ENCODE measurements around the gene SP6.

SP6 gene

DNA sequence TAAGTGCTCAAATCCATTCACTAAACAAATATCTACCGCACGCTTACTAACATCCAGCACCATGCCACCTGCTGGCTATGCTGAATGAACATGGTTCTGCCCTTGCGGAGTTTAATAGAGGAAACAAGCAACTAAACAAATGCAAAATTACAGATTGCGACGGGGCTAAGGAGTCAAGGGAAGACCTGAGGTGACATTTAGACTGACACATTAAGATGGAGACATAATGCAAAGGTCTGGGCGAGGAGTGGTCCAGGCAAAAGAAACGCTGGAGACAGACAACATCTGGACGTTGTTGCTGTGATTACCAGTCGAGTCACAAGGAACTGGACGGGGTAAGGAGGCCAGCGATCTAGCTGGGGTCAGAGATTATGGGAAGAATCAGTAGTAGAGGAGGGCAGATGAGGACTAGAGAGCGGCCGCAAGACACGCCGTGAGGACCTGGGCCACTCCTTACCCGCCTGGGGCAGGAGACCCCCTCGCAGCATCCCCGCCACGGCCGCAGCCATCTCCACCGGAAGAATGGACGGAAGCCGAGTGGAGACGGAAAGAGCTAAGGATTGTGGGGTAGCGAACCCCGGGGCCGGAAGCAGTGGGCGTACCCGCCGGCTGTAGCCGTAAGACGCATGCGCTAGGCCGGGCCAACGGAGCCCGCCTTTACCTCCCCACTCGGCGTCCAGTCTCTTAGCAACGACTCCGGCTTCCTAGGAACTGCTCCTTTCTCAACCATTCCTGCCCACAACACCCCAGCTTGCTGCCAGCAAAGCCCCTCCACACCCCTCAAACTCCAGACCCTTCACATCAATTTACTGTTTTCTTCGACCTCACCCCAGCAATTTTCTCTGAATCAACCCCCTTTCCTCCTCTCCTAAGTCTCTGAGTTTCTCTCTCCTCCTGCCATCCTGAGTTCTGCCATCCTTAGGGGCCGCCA is 19.7 kb downstream of the SP6 start, which contains the start of the genes LRRC46 and MRPL10:
LRRC46 (plus strand) TSS at position 668 of the 931 bp plus-strand sequence. CDS start 320 bp downstream, outside the sequence.
MRPL10 (minus strand) TSS at position 539 of the 931 bp plus-strand sequence; CDS start at position 509, 30 bp downstream.
- DNase-seq = peak; percentile 92

DNA sequence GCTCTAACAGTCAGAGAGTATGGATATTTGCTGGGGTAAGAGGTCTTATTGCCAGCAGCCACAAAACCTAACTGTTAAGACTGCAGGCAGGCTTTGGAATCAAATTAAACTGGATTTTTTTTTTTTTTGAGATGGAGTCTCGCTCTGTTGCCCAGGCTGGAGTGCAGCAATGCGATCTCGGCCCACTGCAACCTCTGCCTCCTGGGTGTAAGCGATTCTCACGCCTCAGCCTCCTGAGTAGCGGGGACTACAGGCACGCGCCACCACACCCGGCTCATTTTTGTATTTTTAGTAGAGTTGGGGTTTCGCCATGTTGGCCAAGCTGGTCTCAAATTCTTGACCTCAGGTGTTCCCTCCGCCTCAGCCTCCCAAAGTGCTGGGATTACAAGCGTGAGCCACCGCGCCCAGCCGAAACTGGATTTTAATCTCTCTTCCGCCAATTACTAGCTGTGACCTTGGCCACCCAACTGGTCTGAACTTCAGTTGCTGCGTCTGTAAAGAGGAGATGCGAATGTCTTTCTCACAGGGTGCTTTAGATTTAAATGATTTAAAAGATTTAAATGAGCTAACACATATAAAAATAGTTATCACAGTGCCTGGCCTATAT is 20.5 kb downstream of the SP6 start:
- DNase-seq = no peak

DNA sequence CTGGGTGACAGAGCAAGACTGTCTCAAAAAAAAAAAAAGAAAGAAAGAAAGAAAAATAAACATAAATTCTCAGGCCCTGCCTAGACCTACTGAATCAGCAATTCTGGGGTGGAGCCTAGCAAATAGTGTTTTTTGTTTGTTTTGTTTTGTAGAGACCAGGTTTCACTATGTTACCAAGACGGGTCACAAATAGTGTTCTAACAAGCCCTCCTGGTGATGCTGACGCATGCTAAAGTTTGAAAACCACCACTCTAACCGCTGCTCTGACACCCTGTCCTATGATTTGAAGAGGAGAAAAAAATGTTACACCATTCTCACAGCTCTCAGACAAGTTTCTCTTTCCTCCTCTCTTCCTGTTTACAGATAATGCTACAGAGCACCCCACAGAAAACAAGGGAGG is 21.1 kb downstream of the SP6 start:
- no peak for DNase-seq

DNA sequence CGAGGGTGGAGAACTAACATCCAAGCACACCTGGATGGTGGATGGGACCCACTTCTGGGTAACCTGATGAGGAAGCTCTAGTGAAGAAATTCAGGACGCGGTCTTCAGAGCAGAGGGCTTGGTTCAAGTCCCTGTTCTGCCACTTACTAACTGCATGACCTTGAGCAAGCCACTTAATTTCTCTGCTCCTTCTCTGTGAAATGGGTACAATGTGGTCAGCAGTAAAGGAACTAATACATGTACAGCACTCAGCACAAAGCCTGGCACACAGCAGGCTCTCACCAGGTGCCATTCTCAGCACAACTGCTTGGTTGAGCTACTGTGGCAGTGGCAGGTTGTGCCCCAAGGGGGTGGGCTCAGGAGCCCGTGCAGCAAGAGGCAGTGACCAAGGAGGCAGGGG is 27.4 kb downstream of the SP6 start:
- DNase-seq = no peak

DNA sequence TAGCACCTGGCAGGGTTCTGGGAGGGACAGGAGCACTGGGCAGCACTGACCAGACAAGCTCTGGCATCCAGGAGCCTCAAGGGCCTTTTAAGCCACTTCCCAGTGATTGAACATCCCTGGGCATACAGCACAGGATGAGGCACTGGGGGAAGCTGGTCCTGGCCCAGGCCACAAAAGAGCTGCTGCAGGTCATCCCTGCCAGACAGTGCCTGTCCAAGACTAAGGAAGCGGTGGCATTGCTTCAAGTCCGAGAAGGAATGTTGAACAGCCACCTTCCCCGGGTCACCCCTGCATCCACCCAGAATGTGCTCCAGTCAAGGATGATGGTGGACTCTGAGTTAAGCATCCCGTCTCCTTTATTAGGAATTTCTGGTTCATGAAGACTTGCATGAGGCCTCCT is 28.2 kb downstream of the SP6 start:
- no peak for DNase-seq

DNA sequence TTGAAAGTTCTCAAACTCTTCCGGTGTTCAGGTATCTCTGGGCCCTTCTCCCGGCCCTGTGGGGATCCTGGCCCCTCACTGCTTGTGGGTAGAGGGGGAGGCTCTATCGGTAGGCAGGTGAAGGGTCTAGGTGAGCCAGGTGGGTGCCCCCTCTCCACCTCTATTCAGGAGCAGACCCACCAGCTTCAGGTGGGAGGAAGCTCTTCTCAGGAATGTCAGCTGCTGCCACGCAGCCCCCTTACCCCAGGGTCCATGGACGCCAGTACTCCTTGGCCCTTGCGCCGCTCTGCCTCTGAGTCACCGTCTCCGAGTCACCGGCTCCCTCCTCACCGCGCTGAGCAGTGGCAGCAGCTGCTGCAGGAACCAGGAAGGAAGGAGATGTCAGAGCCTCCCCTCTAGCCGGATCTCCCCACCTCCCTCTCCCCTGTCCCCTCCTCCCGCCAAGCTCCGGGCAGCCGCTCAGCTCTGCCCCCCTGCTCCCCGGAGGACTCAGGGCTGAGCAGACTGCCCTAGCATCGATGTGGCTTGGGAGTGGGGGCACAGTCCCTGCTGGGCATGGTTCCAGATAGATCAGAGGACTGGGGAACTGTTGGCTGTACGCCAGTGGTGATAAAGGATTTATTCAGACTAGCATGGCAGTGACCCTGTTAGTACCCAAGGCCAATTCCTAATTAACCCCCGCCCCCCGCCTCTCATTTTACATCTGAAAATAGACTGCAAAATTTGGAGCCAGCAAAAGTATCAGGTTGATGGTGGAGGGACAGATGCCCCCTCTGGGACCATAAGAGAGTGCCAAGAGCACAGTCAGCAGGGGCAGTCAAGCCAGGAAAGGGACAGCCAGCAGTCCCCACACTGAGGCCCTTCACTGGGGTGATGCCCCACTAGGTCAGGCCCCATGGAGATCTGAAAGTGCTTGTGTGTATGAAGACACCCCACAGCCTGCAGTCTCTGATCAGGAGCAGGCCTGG is 29.3 kb downstream of the SP6 start, which contains the start of gene OSBPL7:
OSBPL7 (minus strand) TSS at position 371 of the 968 bp plus-strand sequence. CDS start 1,516 bp downstream, outside the sequence.
- peak; percentile 85 for DNase-seq

DNA sequence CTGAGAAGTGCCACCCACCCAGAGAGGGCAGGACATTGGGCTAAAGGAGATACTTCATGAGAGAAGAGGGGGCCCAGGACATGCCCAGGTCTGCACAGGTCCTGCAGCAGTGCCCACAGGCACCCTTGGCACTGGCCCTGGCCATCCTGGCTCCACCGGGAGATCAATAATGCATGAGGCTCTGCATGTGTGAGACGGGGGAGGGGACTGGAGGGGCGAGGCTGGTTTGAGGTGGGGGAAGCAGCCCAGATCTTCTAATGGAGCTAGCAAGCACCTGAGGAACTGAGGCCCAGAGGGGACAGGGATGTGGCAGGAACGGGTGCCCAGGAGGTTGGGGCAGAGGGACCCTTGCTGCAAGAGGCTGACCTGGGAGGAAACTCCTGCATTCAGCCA is 29.9 kb downstream of the SP6 start:
- no peak for DNase-seq

DNA sequence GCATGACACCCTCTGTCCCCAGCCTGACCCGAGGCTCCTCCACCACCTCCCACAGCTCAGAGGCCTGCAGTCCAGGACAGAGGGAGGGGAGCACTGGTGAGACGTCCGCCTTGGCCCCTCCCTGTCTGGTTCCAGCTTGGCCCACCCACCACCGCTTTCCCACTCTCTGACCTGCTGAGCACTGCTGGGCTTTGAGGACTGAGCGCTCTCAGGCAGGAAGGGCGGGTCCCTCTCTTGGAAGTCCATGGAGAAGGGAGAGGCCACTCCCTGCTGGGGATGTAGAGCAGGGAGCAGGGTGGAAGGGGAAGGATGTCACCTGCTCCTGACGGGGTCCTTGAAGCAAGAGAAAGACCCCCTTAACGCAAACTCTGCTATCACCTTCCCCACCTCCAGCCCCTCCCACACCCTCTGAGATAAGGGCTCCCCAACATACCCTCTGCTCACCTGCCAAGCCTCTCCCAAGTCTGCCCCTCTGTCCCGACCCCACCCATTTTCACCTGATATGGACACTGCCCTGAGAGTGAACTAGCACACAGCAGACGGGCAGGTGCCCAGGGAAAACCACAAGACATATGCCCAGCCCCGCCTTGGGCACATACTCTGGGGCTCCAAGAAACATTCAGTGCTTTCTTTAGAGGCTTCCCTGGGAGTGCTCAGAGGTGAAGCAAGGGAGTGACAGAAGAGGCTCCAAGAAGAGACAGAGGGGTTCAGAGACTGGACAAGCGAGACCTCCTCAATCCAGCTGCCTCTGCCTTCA is 30.8 kb downstream of the SP6 start:
- DNase-seq = no peak

DNA sequence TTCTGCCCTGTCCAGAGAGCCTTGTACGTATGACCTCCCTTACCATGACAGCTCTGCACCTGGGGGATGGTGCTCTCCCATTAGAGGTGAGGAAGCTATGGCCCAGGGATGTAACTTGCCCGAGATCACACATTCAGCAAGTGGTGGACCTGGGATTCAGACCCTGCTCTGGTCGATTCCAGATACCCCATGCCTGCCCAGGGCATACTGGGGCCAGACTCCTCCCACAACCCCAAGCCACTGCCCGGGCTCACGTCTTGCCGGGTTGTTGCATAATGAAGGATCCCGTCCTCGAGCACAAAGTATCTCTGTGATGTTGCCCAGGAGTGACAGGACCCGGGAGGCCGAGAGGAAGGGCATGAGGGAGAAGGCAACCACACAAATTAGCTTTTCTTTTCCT is 31.5 kb downstream of the SP6 start:
- DNase-seq = no peak

DNA sequence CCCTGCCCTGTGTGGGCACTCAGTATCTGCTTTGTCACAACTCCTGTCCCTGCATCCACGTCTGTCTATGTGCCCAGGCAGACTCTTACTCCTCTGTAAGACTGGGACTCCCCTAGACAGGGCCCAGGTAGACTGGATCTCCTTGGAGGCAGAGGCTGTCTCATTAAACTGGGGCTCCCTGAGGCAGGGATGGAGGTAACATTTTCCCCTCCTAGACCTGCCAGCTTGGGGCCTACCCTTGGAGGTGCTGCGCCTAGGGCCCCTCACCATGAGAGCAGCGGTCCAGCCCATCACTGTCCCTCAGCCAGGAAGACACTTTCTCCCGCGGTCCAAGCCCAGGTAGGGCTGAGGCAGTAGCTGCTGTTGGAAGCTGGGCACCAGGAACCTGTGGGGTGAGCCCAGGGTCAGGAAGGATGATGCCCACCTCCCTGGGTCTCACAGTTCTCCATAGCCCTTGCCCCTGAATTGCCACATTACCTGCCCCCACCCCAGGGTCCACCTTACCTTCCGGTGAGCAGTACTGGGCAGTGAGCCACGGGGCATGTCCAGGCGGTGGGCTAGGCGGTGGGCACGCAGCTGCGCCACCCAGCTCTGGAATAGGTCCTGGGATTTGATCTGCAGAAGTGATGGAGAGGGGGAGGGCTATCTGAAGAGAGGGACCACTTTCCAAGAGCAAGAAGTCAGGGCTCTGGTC is 32.8 kb downstream of the SP6 start:
- no peak for DNase-seq

DNA sequence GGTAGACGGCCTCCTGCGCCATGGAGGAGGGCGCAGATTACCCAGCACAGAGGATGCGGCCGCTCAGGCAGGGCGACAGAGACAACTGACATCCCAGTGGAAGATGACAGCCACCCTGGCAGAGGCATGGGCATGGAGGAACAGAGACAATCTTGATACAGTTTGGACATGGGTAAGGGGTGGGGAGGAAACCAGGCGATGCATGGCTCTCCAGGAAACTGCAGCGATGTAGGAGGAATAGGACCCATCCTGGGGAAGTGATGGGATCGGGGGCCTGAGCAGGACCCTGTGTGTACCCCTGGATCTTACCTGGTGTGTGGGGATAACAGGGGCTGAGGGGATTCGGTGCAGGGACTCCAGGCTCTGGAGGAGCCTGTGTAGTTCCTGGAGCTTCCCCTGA is 34.0 kb downstream of the SP6 start:
- DNase-seq = no peak

DNA sequence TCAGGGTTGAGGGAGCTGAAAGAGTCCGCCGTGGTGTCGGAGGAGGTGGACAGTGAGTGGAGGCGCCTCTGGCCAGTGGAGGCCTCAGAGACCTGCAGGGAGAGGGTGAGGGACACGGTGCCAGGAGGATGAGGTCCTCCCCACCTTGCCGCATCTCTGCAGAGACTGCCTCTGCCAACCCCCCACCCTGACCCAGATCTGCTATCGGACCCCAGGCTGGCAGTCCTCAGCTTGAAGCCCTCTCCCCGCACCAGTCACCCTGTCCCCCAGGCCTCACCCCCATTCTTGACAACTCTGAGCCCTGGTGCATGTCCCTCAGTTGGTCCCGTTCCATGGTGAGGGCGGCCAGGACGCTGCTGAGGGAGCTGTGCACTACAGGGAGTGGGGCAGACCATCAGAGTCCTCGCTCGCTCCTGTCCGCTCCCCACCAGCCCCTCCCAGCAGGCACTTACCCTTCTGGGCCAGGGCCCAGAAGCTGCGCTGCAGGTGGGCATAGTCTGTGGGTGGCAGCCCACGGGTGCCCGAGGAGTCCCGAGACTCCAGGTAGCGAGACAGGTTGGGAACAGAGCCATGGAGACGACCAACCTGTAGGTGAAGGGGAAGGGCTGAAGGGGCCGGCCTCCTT is 34.7 kb downstream of the SP6 start:
- DNase-seq = no peak

DNA sequence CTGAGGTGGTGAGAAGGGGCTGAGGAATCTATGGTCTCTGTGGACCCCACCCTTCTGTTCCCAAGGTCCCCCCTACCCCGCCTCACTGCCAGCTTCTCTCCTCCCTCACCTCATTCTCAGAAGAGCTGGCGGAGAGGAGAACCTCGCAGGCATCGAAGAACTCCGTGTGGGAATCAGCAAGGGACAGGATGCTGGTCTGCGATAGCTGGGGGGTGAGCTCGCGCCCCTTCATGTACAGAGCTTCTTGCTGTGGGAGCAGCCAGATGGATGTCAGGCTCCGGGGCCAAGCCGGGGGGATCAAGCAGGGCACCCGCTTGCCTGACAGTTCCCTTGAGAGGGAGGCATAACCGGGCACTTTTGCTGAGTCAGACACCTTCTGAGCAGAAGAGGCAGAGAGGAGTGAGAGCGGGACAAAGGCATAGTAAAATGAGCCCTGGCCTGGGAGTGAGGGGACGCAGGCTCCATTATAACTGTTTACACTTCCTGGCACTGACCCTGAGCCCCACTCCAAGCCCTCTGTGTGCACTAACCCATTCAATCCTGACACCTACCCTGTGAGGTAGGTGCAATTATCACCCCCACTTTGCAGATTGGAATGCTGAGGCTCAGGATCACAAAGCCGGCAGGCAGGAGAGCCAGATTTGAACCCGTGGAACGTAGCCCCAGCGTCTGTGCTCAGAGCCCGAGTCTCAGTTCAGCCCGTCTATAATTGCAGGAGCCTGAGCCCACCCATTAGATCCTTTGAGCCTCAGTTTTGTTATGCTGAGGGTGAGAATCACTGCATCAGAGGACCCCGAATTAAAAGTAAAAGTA is 35.7 kb downstream of the SP6 start:
- DNase-seq = no peak

DNA sequence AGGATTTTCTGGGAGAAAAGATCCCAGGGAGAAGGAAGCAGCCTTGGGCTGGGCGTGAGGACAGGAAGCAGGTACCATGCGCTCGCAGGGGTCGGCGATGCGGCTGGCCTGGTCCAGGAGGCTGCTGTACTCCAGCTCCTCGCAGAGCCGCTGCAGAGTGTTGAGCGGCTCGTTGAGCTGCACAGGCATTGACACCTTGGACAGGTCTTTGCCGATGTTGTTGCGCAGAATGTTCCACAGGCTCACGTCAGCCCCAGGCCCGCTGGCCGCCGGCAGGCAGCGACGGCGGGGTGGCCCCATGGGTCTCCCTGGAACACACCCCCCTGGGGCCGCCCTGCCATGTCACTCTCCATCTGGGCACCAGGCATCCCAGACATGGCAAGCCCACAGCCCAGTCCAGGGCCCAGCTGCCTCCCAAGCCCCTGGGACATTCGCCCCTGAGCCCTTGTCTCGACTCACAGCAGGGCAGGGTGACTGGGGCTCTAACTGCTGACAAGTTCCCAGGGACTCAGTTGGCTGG is 37.4 kb downstream of the SP6 start:
- DNase-seq = no peak

DNA sequence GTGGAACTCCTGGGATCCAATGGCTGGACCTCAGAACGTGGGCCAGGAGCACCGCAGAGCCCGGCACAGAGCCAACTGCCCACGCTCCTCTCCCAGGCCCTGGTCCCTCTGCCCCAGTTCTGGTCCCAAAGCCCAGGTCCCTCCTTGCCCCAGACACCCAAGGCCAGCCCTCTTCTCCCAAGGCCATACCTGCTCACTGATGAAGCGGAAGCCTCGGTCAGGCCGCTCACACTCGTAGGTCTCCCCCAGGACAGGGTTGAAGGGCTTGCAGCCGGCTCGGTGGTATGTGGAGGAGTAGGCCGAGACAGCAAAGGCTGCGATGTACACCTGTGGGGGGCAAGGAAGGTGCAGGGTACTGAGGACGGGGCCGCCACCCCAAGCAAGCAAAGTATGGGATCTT is 37.9 kb downstream of the SP6 start:
- no peak for DNase-seq

DNA sequence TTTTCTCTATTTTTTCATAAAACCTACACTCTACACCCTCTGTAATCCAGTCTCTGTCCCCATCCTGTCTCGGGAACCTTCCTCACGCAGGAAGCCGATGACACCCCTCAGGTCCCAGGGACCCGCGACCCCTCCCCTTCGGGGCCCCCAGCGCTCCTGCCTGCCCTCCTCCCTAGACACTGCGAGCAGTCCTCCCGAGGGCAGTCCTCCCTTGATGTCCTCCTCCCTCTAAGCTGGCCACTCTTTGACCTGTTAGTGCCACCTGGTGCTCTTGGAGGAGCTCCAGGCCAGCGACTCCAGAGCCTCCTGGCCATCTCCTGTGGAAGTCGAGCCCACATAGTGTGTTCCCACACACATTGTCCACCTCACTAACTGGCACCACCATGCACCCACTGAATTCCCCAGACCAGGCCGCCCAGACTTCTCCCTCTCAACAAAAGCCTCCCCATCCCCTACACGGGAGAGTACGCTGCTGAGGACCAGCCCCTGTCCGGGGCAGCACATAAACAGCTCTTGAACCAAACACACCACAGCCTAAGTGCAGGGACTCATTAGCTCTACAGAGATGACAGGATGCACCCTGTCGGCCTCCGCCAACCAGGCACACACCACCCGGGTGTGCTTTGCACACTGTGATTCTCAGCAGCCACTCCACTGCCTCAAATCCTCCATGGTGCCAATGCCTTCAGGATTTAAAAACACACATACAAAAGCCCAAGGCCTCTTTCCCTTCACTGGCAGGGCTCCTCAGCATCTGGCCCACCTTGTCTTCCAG is 38.6 kb downstream of the SP6 start:
- DNase-seq = no peak

DNA sequence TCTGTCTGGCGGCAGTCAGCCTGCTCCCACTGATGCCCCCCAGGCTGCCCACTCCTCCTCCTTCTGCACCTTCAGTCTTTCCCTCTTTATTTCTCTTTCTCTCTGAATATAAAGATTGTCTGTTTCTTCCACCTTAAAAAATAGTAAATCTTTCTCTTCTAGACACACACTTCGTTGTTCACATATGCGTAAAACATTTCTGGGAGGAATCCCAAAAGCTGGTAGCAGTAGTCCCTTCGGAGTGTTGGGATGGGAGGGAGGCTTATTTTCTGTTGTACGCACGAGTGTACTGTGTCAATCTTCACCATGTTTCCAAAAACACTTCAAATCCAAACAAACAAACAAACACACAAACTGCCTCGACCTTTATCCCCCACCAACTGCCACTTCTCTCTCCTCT is 39.3 kb downstream of the SP6 start:
- no peak for DNase-seq

DNA sequence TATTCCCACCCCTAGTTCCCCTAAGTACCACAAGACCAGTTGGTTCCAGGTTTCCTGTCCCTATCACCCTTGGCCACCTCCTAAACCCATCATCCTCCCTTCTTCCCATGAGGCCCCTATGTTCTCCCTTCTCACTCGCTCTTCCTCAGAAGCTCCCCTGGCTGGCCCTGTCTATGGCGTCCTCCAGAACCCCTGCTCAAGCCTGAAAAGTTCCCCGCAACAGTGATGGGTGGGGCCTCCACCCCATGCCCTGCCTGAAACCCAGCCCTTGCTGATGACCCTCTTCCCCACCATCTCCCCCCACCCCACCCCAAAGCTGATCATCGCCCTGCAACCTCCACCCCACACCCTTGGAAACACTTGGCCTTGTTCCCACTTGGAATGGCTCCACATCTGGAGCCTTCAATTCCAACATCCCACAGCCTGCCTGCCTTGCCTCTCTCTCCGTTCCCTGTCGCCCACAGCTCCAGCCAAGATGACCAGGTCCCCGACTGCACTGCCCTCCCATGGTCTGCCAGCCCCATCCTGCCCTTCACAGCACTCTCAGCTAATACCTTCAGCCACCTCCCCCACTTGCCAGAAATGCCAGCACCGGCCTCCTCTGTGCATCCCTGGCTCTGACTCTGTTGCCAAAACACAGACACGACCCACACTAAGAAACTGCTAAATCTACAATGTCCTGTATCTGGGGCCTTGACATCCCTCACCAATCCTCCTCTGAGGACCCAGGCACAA is 39.9 kb downstream of the SP6 start:
- no peak for DNase-seq

Measured in hematopoietic multipotent progenitor cell treated with erythropoietin and hydrocortisone succinate and interleukin-3 and kit ligand, for 8 days (in vitro differentiated cells).